NK-92 (cell line): Measurements from ENCODE around the gene ETFDH.
"Not testable (repeated sequence)": the region's sequence is repeated elsewhere in the genome, so short reads cannot be mapped to it uniquely, and the experiment has no call there.

Experiments
- DNase-seq: peaks from one replicate; lab custom pipeline; 2025; ENCODE audit not compliant: unreplicated experiment; lab: John Stamatoyannopoulos, UW

ETFDH gene

GRCh38 chr4:158754385-158755180, 82.5 kb downstream of the ETFDH start:
- DNase-seq = no peak

GRCh38 chr4:158755819-158756218, 83.7 kb downstream of the ETFDH start:
- DNase-seq = not testable (repeated sequence)

GRCh38 chr4:158756588-158756987, 84.5 kb downstream of the ETFDH start:
- DNase-seq = no peak

- DNase-seq = no peak
Observed at GRCh38 chr4:158758142-158758541, 86.0 kb downstream of the ETFDH start.

GRCh38 chr4:158758703-158759102, 86.6 kb downstream of the ETFDH start:
- DNase-seq = no peak
